DOHH2 (cell line): ENCODE data around the gene EMILIN3.

Experiments
- H3F3A ChIP-seq: fragments of 200-600 bp; sonication (generic), shearing (Covaris generic); 2 replicates; pipeline ENCODE4 v1.6.0; 2016; ENCODE audit warnings: antibody characterized with exemption, mild to moderate bottlenecking; ENCODE audit not compliant: control insufficient read depth, insufficient read depth
- H3K27ac ChIP-seq: fragments of 200-600 bp; sonication (generic); 2 replicates; pipeline ENCODE4 v1.5.1; 2014; ENCODE audit warnings: low read depth, mild to moderate bottlenecking, low read length, moderate library complexity
- H3K27me3 ChIP-seq: fragments of 200-600 bp; sonication (generic); 2 replicates; pipeline ENCODE4 v1.6.1; 2014; ENCODE audit warnings: mild to moderate bottlenecking, low read length, mixed read lengths; ENCODE audit not compliant: control insufficient read depth
- H3K36me3 ChIP-seq: fragments of 200-600 bp; sonication (generic); 2 replicates; pipeline ENCODE4 v1.6.1; 2014; ENCODE audit warnings: mild to moderate bottlenecking, low read length, moderate library complexity, mixed read lengths; ENCODE audit not compliant: control insufficient read depth
- H3K4me1 ChIP-seq: fragments of 200-600 bp; sonication (generic); 2 replicates; pipeline ENCODE4 v1.6.1; 2014; ENCODE audit warnings: mild to moderate bottlenecking, low read length, mixed read lengths; ENCODE audit not compliant: control insufficient read depth
- H3K4me2 ChIP-seq: fragments of 200-600 bp; sonication (generic); 2 replicates; pipeline ENCODE4 v1.6.0; 2014; ENCODE audit warnings: mild to moderate bottlenecking, low read length, moderate library complexity
- H3K4me3 ChIP-seq: fragments of 200-600 bp; sonication (generic); 2 replicates; pipeline ENCODE4 v1.5.1; 2014; ENCODE audit warnings: mild to moderate bottlenecking, low read length, mixed read lengths
- H3K79me2 ChIP-seq: fragments of 200-600 bp; sonication (generic); 2 replicates; pipeline ENCODE4 v1.6.1; 2014; ENCODE audit warnings: mild to moderate bottlenecking, low read length, mixed read lengths; ENCODE audit not compliant: control insufficient read depth
- H3K9me2 ChIP-seq: fragments of 200-600 bp; sonication (generic); replicated peaks from 2 replicates; pipeline ENCODE4 v1.6.1; 2014; ENCODE audit warnings: mild to moderate bottlenecking, low read length, mixed read lengths; ENCODE audit not compliant: control insufficient read depth
- H3K9me3 ChIP-seq: fragments of 200-600 bp; sonication (generic); 2 replicates; pipeline ENCODE4 v1.6.1; 2014; ENCODE audit warnings: antibody characterized with exemption, low read length, mixed read lengths; ENCODE audit not compliant: control insufficient read depth, insufficient read depth
- H4K20me1 ChIP-seq: fragments of 200-600 bp; sonication (generic); 2 replicates; pipeline ENCODE4 v1.6.0; 2014; ENCODE audit warnings: low read depth, mild to moderate bottlenecking, antibody characterized with exemption, low read length, moderate library complexity; ENCODE audit not compliant: control insufficient read depth, insufficient read depth
- EZH2phosphoT487 ChIP-seq: fragments of 200-600 bp; sonication (generic); IDR thresholded peaks from 2 replicates; pipeline ENCODE4 v1.6.1; 2017; ENCODE audit warnings: borderline replicate concordance, mild to moderate bottlenecking, antibody characterized with exemption, low read length, moderate library complexity, mixed read lengths
- TF ChIP-seq, protein P1 (sequence below): fragments of 200-600 bp; sonication (generic); IDR thresholded peaks from one replicate; pipeline ENCODE4 v1.5.1; 2014; ENCODE audit warnings: antibody characterized with exemption, mild to moderate bottlenecking, low read depth, low read length; ENCODE audit not compliant: poor library complexity, severe bottlenecking

Gene EMILIN3

DNA sequence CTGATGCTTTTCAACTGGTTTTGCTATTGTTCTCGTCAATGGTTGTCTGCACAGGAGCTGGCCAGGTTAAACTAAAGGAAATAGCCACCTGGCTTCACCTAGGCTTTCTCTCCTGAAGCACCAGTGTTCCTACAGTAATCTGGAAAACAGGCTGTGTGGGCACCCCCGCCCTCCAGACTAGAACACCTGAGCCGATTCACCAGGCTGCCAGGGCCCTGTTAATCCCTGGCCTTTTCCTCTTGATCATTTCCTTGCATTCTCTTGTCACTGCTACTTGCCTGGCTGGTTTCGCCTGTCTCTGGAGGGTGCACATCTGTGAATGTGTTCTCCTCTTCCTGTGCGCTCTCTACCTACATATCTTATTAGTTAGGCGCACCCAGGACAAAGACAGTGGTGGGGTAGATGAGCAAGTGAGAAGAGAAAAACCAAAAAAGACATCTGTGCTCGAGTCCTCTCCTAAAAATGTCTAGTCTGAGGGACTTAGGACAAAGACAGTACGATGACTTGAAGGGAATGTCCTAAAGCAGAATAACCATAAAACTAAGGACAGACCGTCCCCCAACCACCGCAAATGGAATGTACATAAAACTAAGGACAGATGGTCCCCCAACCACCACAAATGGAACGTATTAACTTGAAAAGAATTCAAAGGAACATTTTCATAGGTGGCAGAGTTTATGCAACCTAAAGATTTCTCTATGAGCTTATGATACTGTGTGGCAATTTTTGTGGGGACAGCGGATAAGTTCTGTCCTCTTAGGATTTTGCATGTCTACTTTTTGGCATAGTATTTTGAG, 45.9 kb upstream of the EMILIN3 start:
- H3K9me3 ChIP-seq = no peaks in the 10 kb centered on the region
- H3K27me3 ChIP-seq = no peaks in the 10 kb centered on the region
- H3K9me2 ChIP-seq = no peaks in the 10 kb centered on the region
- H4K20me1 ChIP-seq = no peaks in the 10 kb centered on the region
- no peak overlapping the region for H3K27ac ChIP-seq
- H3K36me3 ChIP-seq = peaks cover 60% of the 10 kb centered on the region
- H3K4me1 ChIP-seq = peaks cover 11% of the 10 kb centered on the region
- H3K79me2 ChIP-seq = no peaks in the 10 kb centered on the region
- TF ChIP-seq, protein P1, sequence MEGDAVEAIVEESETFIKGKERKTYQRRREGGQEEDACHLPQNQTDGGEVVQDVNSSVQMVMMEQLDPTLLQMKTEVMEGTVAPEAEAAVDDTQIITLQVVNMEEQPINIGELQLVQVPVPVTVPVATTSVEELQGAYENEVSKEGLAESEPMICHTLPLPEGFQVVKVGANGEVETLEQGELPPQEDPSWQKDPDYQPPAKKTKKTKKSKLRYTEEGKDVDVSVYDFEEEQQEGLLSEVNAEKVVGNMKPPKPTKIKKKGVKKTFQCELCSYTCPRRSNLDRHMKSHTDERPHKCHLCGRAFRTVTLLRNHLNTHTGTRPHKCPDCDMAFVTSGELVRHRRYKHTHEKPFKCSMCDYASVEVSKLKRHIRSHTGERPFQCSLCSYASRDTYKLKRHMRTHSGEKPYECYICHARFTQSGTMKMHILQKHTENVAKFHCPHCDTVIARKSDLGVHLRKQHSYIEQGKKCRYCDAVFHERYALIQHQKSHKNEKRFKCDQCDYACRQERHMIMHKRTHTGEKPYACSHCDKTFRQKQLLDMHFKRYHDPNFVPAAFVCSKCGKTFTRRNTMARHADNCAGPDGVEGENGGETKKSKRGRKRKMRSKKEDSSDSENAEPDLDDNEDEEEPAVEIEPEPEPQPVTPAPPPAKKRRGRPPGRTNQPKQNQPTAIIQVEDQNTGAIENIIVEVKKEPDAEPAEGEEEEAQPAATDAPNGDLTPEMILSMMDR = no peak
- no peak for TF ChIP-seq EZH2phosphoT487
- no peaks in the 10 kb centered on the region for H3F3A ChIP-seq
- H3K4me3 ChIP-seq = no peak overlapping the region
- no peak overlapping the region for H3K4me2 ChIP-seq

DNA sequence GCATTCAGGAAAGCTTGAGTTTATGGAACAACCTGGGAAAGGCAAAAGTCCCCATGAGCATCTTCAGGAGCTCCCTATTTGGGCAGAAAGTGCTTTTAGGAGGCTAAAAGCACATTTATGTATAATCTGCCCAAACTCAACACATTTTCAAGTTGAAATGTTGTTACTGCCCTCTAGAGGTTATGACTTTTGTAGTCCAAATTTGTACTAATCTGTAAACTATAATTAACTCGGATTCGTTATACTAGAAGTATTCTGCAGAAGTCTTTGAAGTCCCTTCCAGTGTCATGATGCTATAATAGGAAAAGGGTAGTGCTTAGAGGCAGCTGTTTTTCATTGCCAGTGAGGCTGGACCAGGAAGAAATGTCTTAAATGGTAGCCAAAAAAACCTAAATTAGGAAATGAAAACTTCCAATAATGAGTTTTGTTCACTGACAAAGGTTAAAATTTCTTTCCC, 44.8 kb upstream of the EMILIN3 start:
- Histone ChIP-seq H3K27ac (no peak overlapping the region), H3K9me2 (no peaks in the 10 kb centered on the region), H3K36me3 (peaks cover 63% of the 10 kb centered on the region), H3K4me2 (no peak overlapping the region), H3K27me3 (no peaks in the 10 kb centered on the region), H3K4me3 (no peak overlapping the region), H3K79me2 (no peaks in the 10 kb centered on the region), H3K4me1 (peaks cover 11% of the 10 kb centered on the region), H3F3A (no peaks in the 10 kb centered on the region), H3K9me3 (no peaks in the 10 kb centered on the region), H4K20me1 (no peaks in the 10 kb centered on the region)
- TF ChIP-seq, protein P1 = peak; percentile 61
- TF ChIP-seq EZH2phosphoT487 = no peak

DNA sequence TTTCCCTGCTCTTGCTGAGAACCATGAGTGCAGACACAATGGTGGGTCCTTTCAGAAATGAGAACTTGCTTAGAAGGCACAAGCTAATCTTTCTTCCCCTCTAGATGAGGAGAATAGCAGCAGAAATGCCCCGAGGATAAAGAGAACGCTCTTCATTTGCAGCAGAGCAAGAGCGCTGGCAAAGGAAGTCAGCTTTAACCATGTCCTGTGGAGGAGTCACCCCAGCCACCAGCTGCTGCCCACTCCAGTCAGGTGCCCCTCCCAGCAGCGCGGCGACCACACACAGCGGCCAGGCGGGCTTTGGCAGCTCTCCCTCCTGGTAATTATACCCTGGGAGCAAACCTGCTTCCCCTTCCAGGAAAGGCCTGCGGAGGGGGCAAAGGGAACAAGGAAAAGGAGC, 42.4 kb upstream of the EMILIN3 start:
- no peak for TF ChIP-seq EZH2phosphoT487
- TF ChIP-seq, protein P1 = no peak
- Histone ChIP-seq H3K4me2 (no peak overlapping the region), H3K27ac (no peak overlapping the region), H3F3A (no peaks in the 10 kb centered on the region), H3K4me1 (peaks cover 11% of the 10 kb centered on the region), H3K9me3 (no peaks in the 10 kb centered on the region), H3K9me2 (no peaks in the 10 kb centered on the region), H3K79me2 (no peaks in the 10 kb centered on the region), H3K27me3 (no peaks in the 10 kb centered on the region), H4K20me1 (no peaks in the 10 kb centered on the region), H3K4me3 (no peak overlapping the region), H3K36me3 (peaks cover 54% of the 10 kb centered on the region)
